Measurements from ENCODE around the gene GSTM4.
"Not testable (repeated sequence)": the region's sequence is repeated elsewhere in the genome, so short reads cannot be mapped to it uniquely, and the experiment has no call there.

DNA sequence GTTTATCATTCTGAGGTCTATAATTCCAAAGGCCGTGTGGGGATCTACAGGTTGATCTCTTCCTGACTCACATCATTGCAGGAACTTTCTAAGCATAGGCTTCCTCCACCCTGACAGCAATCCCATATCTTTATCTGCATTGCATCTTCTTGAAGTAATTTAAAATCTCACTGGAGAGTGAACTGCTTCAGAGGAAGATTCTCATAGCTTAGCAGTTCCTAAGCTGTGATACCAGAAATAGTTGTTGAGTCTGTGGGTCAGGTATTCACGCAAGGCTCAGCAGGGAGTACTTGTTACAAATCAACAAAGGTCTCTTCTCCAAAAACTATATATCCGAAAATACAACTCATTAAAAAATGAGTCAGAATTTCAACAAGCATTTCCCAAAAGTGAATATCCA lies 39.2 kb downstream of the GSTM4 start:
- TF ChIP-seq, protein P1, sequence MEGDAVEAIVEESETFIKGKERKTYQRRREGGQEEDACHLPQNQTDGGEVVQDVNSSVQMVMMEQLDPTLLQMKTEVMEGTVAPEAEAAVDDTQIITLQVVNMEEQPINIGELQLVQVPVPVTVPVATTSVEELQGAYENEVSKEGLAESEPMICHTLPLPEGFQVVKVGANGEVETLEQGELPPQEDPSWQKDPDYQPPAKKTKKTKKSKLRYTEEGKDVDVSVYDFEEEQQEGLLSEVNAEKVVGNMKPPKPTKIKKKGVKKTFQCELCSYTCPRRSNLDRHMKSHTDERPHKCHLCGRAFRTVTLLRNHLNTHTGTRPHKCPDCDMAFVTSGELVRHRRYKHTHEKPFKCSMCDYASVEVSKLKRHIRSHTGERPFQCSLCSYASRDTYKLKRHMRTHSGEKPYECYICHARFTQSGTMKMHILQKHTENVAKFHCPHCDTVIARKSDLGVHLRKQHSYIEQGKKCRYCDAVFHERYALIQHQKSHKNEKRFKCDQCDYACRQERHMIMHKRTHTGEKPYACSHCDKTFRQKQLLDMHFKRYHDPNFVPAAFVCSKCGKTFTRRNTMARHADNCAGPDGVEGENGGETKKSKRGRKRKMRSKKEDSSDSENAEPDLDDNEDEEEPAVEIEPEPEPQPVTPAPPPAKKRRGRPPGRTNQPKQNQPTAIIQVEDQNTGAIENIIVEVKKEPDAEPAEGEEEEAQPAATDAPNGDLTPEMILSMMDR (IDR thresholded peaks at IDR 0.05; ENCODE audit: low read length) = not testable (repeated sequence)
- TF ChIP-seq EZH2 (IDR thresholded peaks at IDR 0.05; ENCODE audit: borderline replicate concordance, low read length) = not testable (repeated sequence)
